GM21447 (cell line): ENCODE results near the gene PPARGC1A.

Experiments
- ATAC-seq: cut with Tn5 transposase; IDR thresholded peaks from one replicate; pipeline ENCODE4 v1.9.1; 2021; ENCODE audit not compliant: unreplicated experiment

PPARGC1A gene

DNA sequence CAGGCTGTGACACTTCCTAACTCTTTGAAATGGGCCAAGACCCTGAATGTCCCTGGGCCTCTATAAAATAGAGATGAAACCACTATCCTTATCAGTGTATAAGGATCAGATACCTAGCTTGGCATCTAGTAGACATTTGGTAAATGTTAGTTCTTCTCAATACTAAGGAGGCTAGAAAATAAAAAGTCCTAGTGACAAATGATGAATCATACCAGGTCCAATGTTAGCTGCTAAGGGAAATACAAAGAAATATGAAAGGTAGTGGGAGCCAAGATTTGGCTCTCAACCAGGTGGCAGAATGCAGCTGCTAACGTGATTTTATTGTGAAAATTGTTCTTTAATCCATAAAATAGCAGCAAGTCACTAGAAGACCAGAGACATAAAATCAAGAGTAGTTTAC lies 19.8 kb upstream of the PPARGC1A start:
- ATAC-seq, result no peak

DNA sequence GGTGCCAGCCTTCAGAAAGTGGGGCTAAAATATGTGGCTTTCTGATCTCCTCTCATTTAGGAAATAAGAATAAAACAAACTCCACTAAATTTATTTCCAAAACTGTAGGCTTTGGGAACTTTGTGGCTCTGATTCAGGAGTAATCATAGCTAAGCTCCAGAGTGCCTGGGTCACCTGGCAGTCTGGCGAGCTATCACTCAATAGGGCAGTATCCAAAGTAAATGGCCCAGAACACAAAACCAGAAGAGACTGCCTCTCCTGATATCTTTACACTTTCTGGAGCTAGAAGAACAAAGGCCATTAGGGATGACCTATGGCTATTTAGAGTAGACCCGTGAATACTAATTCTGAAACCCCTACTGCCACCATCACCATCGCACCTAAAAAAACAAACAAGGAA lies 17.0 kb upstream of the PPARGC1A start:
- no peak for ATAC-seq

DNA sequence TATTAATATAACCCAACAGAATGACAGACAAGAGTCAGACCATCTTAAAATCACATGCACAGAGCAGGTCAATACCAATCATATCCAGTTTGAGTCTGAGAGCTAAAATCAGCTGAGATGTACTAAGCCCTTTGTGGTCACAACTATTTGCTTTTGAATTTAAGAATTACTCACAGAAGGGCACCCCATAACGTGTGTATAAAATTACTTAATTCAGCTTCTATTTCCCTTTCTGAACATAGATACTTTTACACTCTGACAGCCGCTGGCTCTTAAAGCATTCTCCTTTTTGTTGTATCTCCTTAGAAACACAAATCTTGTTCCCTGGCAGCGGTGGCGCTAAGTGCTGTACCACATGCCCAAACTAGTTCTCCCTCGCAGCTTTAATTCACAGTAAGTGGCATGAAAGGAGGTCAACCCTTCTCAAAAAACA lies 14.8 kb upstream of the PPARGC1A start:
- ATAC-seq, result no peak

DNA sequence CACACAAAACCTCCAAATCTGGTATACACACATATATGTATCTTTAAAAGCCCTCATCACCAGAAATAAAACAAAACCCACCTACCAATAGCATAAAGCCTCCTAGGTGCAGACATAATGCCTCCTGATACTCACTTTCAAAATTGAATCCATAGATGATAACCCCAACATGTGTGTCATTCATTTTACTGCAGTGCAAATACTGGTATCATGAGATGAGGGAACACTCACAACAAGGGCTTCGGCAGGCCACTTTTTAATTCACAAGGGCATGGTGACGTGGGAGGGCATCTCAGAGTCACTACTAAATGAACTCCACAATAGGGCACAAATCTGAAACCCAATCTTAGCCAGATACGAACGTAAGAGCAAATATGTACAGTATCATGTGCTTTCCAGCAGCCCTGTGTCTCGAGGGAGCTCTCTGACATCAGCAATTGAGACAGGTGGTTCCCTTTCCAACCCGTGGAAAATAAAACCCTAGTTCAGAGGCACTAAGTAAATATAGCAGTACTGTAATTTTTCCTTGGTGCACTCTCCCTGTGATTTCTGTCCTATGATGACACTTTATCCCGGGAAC lies 14.1 kb upstream of the PPARGC1A start:
- ATAC-seq, result no peak

DNA sequence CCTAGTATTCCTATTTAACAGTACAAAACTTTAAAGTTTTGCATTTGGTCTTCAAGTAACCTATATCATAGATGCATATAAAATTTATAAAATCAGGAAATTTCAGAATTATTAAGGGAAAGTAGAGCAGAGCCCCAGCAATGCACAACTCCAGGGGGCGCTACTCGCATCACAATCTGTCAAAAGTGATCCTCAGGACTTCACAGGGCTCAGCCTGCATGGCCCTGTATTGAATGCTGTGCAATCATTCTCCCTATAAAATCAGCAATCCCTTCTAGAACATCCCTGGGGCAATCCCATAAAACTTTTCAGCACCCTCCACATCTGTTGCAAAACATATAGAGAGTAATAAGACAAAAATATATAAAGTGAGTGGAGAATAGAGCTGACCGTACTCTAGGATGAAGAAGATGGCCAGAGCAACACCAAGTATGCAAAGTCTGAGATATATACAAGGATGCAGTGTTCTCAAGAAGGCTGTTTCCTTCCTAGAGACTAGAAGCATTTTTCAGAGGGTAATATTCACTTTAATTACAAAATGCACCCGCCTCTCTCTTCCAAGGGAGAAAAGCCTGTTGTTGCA lies 12.5 kb upstream of the PPARGC1A start:
- no peak for ATAC-seq

DNA sequence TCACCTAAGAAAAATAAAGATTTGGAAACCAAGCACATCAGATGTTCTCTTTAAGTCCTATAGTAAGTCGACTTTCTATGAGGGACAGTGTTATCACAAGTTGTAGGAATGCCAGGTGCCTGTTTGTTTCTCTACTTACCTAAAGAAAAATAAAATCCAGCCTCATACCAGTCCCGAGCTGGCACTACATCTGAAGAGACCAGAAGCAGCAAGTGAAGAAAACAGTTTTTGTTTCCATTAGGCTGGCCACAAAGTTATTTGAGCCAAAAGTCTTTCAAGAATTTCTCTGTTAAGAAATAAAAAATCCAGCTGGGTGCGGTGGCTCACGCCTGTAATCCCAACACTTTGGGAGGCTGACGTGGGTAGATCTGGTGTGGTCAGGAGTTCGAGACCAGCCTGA lies 10.8 kb upstream of the PPARGC1A start:
- ATAC-seq, result no peak

DNA sequence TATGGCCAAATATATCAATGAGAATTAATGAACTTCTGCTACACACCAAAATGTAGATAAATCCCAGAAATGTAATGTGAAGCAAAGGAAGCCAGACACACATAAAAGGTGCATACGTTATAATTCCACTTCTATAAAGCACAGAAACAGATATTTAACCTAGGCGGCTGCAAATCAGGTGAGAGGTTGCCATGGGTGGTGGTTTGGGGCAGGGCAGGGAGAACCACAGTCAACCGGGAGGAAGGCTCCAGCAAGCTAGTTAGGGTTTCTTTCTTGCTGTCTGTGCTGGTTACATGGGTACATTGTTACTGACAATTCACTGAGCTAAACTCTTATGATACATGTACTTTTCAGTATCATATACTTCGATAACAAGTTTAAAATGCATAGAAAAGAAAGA lies 9.7 kb upstream of the PPARGC1A start:
- ATAC-seq, result no peak

DNA sequence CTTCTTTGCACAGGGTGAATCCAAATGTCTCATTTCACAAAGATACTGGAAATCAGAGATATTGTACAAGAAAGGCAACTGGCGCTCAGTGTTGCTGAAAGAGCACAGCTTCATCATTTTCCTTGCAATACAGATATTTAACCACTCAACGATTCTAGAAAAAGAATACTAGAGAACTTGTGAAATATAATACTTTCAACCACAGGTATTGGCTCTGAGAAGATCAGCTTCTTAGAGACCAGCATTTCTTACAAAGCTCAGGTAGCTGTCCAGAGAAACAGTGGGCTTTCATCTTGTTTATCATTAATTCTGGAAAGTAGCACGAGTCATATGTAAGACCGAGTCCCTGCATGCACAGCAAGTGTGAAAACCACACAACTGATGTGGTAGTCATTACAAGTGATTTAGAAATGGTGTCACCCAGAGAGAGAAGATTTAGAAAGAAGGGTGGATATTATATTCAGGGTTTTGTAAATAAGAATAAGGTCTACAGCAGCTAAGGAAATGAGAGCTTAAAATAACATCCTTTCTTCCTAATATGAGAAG lies 7.8 kb upstream of the PPARGC1A start:
- no peak for ATAC-seq

DNA sequence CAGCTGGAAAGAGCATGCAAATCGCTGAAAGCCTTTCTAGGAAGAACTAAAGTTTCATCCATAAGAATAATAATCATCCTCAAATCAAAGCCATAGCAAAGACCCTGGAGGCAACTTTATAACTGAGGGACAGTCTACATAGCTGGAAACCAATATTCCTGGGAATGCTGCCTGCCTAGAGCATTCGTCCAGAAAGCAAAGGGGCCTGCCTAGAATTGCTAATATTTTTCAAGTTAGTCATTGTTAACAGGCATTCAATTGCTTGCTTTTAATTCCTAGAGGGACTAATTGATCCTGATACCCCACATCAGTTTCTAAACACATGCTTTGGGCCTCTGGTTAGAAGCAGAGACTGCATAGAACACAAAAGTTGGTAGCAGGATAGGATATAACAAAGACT lies 4.2 kb upstream of the PPARGC1A start:
- no peak for ATAC-seq

DNA sequence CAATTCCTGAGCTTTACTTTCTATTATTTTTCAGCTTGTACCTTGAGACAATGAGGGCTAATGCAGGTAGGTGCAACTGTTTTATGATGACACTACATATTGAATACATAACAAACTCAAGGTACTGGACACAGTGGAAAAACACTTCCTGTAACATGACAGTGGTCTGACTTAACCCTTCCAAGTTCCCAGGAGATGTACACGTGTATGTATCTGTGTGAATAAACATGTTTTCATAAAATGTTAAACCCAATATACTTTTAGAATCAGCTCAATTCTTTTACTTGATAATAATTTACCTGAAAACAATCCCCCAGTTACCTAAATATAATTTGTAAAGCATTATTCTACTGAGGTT lies 1.2 kb upstream of the PPARGC1A start:
- ATAC-seq, result no peak

DNA sequence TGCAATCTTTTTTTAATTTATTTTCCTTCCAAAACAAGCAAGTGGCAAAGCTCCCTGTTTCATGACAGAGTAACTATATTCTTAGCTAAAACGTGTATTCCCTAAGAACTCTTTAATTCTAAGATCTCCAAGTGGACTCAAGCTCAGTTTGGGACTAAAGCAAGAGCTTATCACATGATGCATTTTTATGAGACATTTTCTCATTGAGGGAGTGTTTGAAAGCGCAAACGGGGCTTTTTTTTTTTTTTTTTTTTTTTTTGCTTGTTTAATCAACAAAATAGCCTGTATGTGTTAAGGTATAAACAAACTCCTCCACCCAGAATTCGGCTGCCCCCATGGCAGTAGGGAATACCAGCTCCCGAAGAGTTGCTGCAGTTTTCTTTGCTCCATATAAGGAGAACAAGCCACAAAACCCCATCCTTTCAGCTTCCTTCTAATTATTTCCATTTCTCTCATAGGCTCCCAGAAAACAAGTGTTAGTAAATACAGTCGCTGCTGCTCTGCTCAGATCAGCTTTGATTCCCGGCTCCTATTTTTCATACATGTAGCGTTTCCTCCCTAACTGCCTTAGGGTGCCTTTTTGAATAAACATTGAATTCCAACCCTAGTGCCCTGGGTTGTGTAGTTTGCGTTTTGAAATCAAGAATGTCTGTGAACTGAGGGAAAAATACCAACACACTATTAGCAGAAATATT lies 669 bp upstream of the PPARGC1A start:
- no peak for ATAC-seq

DNA sequence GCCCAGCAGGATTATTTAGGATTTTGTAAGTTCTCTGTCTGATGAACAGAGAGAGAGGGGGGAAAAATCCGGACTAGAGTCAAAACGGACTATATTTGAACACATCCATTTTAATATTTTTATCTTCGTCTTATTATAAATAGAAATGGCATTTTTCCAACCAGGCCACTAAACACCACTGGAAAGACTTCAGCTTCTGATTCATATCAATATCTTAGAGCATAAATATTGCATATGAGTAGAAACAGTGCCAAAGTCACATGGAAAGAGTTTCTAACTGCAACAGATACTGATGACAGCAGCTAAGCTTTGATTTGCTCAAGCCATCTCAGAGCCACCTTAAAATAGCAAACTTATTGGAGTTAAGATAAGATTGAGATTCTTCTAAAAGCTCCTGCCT lies 456 bp downstream of the PPARGC1A start:
- ATAC-seq, result no peak

DNA sequence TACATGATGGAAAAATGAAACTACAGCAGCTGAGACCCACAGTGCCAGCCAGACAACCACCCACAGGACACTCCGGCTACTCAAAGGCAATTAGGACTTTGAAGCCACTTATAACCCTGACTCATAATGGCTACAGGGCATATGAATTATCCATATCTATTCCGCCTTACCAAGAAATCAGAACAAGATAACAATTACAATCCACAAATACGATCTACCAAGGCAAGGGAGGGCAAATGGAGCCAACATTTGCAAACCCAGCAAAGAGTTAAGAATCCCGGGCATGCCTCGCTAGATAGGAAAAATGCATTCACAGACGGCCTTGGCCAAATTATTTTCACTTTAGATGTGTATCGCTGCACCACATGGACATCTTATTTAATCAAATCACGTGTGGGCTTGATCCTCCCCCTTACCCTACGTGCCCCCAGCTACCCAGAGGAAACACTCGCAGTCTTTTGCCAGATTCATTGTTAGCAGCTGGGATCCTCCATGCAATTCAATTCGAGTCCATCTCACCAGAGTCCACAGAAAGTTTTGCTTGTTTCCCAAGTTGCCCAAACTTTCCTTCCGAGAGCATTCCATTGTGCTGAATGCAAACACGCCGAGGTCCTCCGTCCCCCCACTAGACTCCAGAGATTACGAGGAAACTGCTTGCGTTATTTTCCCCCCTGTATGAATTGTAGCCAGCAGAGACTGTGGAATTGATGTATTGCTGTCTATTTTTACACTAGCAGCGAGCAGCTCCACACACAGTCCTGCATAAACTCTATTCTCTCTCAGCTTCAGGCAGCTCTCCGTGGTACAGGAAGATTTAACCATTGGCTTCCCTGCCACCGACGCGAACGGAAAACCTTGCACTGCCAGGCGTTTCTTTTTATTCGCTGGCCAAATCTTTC lies 1.2 kb downstream of the PPARGC1A start:
- no peak for ATAC-seq

DNA sequence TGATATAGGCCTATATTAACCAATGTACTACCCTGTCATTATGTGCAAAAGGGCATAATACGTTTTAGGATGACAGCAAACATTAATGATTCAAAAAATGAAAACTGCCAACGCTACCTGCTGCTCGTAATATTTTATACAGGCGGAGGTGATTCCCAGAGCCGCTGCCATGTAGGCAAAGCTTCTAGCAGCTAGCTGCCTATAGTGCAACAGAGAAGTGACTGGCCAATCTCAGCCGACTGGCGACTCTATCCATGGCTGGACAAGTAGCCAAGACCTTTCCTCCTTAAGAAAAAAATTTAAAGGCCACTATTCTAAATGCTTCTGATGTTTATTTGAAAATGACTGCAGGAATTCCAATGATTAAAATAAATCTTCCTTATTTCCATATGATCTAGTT lies 1.9 kb downstream of the PPARGC1A start:
- no peak for ATAC-seq

DNA sequence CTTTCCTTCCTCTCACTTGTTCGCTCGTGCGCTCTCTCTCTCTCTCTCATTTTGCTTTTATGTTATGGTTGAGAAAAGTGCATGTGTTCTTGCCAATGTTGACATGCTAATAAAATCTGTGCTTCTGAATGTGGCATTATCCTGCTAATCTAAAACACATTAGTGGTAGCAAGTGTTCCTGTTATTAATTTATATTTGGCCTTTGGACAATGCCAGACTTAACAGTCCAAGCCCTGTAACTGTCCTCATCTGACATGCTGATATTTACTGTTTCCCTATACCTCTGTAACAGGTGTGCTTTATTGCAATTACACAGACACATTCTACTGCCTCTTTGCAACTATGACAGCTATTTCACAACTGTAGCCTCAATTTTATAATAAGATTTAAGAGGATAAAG lies 2.7 kb downstream of the PPARGC1A start:
- no peak for ATAC-seq

DNA sequence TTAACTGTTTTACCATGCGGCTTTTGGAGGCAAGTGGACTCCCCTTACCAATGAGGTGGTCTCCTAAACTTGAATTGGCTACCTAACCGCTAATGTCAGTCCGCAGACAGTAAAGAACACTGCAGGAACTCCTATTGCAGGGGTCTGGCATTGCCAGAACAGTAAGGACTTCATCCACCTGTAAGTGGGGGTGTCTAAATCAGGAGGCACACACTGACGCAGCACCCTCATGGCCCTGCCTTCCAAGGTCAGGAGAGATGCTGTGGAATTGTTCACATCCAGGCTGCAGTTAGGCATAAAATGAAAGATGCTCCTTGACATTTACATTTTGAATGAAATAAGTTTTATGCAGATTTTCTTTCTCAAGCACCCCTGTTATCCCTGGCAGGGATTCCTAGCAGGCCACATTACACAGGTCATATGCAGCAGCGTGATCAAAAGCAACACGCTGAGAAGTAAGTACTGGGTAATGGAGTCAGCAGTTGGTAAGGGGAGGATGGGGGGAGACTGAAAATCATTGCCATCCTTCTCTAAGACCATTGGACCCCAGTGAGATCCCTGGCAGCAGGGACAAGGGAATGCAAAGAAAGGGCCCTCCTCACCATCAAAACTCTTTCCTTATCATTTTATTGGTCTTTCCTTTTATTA lies 3.8 kb downstream of the PPARGC1A start:
- ATAC-seq, result no peak

DNA sequence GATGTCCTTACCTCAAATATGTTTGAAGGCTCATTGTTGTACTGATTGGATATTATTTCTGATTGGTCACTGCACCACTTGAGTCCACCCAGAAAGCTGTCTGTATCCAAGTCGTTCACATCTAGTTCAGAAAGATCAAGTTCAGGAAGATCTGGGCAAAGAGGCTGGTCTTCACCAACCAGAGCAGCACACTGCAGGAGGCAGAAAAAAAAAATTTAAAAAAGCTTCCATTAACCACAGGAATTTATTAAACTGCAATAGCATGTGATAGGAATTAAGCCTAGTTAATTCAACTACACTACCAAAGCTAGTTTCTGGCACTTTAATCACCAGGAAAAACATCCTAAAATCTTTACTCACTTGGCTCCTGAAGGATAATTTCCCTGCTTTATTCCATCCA lies 5.1 kb downstream of the PPARGC1A start:
- no peak for ATAC-seq

DNA sequence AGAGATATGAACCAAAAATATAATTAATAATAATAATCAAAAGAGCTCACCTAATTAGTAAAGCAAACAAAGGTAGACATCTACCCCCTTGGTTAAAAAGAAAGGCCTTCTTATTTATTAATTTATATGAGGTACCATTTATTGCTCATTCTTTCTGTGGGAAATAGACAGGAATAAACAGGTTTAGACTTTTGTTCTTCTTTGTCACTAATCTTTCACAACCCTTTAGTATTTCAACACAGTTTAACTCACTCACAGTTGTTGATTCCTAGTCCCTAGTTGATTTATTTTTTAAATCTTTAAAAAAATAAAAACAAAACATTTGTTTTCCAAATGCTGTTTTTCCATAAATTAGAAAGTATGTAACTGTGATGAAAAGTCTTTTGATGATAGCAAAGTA lies 5.6 kb downstream of the PPARGC1A start:
- ATAC-seq, result no peak

DNA sequence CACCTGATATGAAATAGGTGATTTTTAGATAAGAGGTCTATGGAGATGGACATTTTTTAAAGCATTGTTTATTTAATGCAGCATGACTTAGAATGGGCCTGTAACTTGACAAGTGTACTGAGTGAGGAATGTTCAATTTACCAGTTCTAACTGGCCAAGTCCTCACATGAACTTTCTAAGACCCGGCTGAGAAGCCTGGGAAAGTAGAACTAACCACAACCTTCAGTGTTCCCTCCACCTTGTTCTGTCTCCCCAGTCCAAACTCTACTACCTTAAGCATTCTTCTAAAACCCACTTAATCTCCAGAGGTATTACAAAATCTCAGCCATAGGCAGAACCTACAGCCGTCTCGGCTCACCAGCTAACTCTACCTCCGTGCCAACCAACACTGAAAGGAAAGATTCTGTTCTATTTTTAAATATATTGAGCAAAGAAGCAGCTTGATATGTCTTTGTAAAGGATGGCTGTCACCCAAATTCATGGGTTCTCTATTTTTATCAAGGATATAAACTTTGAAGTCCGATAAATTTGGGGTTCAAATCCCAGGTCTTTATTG lies 6.8 kb downstream of the PPARGC1A start:
- ATAC-seq, result no peak

DNA sequence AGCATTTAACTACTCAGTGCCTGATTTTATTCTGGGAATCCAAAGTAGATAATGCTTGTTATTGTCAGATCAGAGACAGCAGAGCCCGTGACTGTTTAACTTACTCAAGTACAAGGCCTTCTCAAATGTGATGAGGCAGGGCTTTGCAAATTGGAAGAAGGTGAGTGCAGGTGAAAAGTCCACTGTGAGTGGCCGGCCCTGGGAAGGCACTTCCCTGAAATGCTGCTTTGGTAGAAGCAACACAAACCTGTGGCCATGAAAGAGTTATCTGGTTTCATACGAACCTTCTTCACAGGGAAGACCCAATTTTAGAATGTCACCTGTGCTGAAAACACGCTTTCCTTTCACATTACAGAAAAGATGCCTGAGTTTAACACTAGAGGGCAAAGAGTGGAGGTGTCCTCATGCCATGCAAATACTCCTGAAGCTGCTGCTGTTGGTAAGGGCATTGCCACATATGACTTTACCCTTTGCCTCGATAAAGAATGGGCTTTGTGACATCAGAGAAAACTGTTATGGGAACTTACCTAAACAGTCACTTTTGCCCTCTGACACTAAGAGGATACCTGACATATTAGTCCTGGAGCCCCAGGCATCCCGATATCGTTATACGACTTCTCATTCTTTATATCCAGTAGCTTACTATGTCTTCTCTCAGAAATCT lies 8.0 kb downstream of the PPARGC1A start:
- no peak for ATAC-seq
